ENCODE measurements around the gene SYVN1.

The SYVN1 gene

DNA sequence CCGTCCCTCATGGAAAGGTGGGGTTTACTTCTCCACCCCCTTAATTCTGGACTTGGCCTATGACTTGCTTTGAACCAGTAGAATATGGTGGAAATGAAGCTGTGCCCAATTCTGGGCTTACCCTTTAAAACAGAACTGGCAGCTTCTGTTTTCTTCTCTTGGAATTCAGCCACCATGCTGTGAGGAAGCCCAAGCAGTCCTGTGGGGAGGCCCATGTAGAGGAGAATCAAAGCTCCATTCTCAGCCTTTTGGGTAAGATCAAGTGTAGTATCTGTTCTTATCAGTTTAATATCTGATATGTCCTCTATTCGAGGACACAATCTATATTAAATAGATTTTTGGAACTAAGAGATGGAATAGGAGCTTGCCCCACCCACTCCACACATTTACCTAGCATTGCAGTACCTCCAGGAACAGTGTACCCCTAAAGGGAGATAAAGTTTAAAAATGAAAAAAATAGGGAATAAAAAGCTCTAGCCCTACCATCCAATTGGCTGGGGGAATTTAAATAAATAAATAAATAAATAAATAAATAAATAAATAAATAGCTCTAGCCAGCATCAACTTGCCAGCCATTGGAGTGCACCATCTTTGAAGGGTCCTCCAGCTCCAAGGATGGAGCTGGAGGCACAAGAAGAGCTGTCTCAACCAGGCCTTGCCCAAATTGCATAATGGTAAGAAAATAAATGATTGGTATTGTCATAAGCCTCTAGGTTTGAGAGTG lies 13.2 kb upstream of the SYVN1 start:
- DNase-seq (ENCODE audit: low read depth in 1 of 2, low spot score in 1 of 2): no peak
- TF ChIP-seq JUND (IDR thresholded peaks at IDR 0.05; ENCODE audit: low read depth): no peak
- in situ Hi-C loops (cut with HindIII; ENCODE audit: low pct_unique_long_range_greater_than_20kb, low sequenced_read_pairs): no loop called here

DNA sequence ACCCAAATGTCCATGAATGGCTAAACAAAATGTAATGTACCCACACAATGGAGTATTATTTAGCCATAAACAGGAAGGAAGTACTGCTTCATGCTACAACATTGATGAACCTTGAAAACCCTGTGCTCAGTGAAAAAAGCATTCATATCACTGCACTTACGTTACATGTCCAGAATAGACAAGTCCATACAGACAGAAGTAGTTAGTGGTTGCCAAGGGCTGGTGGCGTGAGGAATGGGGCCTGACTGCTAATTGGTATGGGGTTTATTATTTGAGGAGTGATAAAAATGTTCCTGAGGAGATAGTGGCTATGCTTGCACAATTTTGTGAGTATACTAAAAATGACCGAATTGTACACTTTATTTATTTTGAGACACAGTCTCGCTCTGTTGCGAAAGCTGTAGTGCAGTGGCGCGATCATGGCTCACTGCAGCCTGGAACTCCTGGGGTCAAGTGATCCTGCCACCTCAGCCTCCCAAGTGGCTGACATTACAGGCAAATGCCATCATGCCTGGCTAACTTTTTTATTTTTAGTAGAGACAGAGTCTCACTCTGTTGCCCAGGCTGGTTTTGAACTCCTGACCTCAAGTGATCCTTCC lies 7.7 kb upstream of the SYVN1 start:
- DNase-seq (ENCODE audit: low read depth in 1 of 2, low spot score in 1 of 2): no peak

DNA sequence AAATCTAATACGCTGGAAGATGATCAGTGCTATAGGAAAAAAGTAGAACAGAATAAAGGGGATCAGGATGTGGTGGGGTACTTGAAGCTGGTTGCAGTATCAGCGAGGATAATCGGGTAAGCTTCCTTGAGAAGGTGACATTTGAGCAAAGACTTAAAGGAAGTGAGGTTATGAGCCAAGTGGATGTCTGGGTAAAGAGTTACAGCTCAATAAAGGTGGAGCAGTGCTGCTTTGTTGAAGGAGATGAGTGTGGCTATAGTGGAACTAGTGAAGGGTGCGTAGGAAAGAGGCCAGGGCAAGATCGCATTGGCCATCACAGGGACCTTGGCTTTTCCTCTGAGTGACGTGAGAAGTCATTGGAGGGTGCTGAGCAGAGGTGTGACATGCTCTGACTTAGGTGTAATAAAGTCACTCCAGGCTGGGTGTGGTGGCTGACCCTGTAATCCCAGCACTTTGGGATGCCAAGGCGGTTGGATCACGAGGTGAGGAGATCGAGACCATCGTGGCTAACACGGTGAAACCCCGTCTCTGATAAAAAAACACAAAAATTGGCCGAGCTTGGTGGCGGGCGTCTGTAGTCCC lies 2.3 kb upstream of the SYVN1 start:
- in situ Hi-C loops (cut with HindIII; ENCODE audit: low pct_unique_long_range_greater_than_20kb, low sequenced_read_pairs): no loop called here
- no peak for TF ChIP-seq JUND (IDR thresholded peaks at IDR 0.05; ENCODE audit: low read depth)
- no peak for DNase-seq (ENCODE audit: low read depth in 1 of 2, low spot score in 1 of 2)

More for the DNA sequence above, 7.7 kb upstream of the SYVN1 start:
- no peak for TF ChIP-seq JUND (IDR thresholded peaks at IDR 0.05; ENCODE audit: low read depth)
- in situ Hi-C loops (cut with HindIII; ENCODE audit: low pct_unique_long_range_greater_than_20kb, low sequenced_read_pairs): no loop called here

DNA sequence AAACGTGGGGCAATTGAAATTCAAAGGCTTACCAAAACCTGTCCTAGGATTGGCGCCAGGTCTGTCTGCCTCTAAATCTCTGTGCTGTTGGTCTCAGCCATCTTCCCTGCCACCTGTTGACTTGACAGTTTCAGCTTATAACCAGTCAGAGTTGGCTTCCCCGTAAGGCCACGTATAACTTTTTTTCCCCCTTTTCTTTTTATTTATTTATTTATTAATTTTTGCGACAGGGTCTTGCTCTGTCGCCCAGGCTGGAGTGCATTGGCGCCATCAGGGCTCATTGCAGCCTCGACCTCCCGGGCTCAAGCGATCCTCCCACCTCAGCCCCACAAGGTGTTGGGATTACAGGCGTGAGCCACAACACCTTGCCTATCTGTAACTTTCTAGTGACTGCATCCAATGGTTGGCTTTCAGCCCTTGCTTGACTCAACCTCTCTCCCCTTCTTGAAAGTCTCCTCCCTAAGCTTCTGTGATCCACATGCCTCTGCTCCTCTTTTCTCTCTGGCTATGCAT lies 1.4 kb upstream of the SYVN1 start:
- in situ Hi-C loops (cut with HindIII; ENCODE audit: low pct_unique_long_range_greater_than_20kb, low sequenced_read_pairs): no loop called here
- TF ChIP-seq JUND (IDR thresholded peaks at IDR 0.05; ENCODE audit: low read depth): no peak
- no peak for DNase-seq (ENCODE audit: low read depth in 1 of 2, low spot score in 1 of 2)

DNA sequence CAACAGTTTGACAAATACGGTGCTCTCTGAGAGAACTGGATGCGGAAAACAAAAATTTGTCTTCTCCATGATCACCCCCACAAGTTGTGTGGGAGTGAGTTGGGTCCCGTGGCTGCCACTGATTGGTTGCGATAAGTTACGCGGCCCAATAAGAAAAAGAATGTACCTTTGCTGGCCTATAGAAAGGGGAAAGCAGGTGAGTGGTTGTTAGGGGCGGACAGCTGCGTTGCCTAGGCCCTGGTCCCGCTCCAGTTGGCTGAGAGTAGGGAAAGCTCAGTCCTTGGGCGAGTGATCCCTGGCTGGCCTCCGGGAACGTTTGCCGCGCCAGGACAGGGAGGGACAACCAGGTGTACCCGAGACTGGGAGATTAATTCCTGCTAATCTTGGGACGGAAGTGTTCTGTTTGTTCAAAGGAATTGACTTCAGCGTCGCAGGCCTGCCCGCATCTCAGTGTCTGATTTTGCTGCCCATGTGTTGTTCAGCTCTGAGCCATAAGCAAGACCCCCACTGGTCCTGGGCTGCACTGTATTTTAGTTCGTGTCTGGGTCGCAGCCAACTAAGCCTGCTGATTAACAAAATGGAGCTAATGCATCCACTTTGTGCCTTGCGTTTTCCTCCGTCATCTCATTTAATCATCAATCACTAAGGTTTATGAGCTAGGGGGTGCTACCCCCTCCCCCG lies 773 bp upstream of the SYVN1 start:
- in situ Hi-C loops (cut with HindIII; ENCODE audit: low pct_unique_long_range_greater_than_20kb, low sequenced_read_pairs): no loop called here
- TF ChIP-seq JUND (IDR thresholded peaks at IDR 0.05; ENCODE audit: low read depth): no peak
- DNase-seq (ENCODE audit: low read depth in 1 of 2, low spot score in 1 of 2): peak; percentile 99

DNA sequence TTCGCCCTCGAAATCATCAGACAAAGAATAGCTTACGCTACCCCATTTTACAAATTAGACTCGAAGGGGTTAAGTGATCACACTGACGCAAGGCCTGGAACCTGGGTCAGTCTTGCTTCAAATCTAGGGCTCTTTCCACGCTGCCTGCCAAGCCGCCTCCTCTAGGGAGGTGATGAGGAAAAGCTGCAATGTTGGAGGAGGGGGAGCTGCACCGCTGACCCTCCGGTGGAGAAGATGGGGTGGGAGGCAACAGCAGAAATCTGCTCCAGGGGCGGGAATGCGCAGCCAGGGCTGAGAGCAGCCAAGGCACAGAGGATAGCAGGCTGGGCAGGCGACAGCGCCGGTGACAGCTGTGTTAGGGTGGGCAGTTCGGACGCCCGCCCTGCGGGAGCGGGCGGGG lies 595 bp downstream of the SYVN1 start:
- DNase-seq (ENCODE audit: low read depth in 1 of 2, low spot score in 1 of 2): no peak
- TF ChIP-seq JUND (IDR thresholded peaks at IDR 0.05; ENCODE audit: low read depth): no peak
- in situ Hi-C loops (cut with HindIII; ENCODE audit: low pct_unique_long_range_greater_than_20kb, low sequenced_read_pairs): no loop called here

DNA sequence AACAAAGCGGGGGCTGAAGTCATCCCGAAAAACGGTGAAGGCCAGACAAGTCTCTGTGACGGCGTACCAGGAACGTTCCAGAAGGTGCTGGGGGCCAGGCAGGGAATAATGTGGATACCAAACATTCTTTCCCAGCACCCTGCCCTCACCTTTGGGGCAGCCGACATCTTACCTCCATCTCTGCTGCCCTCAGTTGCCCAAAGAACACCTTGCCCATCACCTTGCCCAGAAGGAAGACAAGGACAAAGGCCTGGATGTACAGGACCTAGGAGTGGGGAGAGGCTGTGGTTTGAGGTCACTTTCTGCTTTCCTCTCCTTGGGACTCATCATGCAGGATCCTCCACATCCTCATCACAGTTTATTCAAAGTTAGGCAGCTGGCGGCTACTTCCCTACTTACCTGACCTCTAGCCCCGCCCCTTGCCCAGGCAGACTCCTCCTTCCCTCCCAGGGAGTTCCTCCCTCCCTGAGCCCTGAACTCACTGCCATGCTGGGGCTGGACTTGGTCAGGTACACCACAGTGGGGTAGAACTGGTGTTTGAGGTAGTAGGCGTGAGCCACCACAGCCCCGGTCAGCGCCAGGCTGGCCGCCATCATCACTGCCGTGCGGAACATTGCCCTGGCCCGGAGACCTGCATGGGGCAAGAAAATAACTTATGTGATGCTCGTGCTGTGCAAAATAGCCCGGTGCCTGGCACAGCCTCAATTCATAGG lies 1.2 kb downstream of the SYVN1 start:
- in situ Hi-C loops (cut with HindIII; ENCODE audit: low pct_unique_long_range_greater_than_20kb, low sequenced_read_pairs): no loop called here
- no peak for TF ChIP-seq JUND (IDR thresholded peaks at IDR 0.05; ENCODE audit: low read depth)
- peak; percentile 78 to 92 for DNase-seq (ENCODE audit: low read depth in 1 of 2, low spot score in 1 of 2)

DNA sequence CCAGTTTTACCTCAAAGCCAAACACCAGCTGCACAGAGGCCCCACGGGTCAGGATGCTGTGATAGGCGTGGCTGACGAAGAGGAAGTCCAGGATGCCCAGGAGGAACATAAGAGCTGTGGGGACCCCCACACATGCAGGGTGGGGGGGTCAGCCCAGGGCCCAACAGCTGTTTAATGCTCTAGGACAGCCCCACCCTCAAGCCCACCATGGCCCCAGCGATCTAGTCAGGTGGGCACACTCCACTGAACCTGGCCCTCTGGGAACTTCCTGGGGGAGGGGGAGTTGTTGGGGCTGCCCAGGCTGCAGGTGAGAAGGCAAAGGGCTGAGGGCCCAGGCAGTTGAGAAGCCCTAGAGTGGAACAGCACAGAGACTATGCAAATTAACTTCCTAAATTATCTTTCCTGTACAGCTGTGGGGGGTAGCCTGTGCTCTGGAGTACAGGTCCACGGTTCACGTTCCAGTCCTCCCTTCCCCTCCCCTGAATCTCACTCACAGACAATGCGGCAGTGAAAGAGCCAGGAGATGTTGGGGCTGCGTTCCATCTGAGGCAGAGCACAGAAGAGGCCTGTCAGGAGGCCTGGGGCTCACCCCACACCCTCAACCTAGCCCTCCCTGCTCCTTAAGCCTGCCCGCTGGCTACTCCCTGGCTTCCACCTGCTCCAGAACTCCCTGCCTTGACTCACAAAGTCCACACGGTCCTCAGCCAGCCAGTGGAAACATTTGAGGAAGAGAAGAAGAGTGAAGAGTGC lies 1.9 kb downstream of the SYVN1 start:
- in situ Hi-C loops (cut with HindIII; ENCODE audit: low pct_unique_long_range_greater_than_20kb, low sequenced_read_pairs): no loop called here
- no peak for TF ChIP-seq JUND (IDR thresholded peaks at IDR 0.05; ENCODE audit: low read depth)
- no peak for DNase-seq (ENCODE audit: low read depth in 1 of 2, low spot score in 1 of 2)

DNA sequence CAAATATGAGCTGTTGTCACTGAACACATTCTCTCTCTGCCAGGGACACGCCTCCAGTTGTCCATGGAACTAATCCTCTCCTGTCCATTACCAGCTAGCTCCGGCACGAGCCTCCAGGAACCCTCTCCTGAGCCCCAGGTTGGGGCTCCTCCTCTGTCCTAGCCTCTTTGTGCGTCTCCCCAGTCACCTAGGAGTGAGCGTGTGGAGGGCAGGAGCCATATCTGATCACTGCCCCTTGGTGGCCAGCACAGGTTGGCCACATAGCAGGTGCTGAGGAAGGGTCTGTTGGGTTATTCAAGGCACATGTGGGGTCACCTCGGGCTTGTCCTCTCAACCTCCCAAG lies 2.5 kb downstream of the SYVN1 start:
- no peak for TF ChIP-seq JUND (IDR thresholded peaks at IDR 0.05; ENCODE audit: low read depth)
- DNase-seq (ENCODE audit: low read depth in 1 of 2, low spot score in 1 of 2): no peak
- in situ Hi-C loops (cut with HindIII; ENCODE audit: low pct_unique_long_range_greater_than_20kb, low sequenced_read_pairs): no loop called here

DNA sequence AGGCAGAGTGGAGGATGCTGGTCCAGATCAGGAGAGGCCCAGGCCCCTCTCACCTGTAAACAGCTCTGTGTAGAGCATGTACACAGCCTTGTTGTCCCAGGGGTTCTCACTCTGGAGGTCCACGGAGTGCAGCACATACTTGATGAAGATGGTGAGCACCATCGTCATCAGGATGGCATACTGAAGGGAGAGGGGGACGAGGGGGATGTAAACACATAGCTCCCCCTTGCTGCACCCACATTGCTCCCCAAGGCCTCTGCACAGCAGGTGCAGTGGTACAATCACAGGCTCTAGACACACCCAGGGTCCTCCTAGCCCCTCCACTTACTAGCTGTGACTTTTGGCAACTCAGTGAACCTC lies 2.9 kb downstream of the SYVN1 start:
- no peak for DNase-seq (ENCODE audit: low read depth in 1 of 2, low spot score in 1 of 2)
- no peak for TF ChIP-seq JUND (IDR thresholded peaks at IDR 0.05; ENCODE audit: low read depth)
- in situ Hi-C loops (cut with HindIII; ENCODE audit: low pct_unique_long_range_greater_than_20kb, low sequenced_read_pairs): no loop called here

DNA sequence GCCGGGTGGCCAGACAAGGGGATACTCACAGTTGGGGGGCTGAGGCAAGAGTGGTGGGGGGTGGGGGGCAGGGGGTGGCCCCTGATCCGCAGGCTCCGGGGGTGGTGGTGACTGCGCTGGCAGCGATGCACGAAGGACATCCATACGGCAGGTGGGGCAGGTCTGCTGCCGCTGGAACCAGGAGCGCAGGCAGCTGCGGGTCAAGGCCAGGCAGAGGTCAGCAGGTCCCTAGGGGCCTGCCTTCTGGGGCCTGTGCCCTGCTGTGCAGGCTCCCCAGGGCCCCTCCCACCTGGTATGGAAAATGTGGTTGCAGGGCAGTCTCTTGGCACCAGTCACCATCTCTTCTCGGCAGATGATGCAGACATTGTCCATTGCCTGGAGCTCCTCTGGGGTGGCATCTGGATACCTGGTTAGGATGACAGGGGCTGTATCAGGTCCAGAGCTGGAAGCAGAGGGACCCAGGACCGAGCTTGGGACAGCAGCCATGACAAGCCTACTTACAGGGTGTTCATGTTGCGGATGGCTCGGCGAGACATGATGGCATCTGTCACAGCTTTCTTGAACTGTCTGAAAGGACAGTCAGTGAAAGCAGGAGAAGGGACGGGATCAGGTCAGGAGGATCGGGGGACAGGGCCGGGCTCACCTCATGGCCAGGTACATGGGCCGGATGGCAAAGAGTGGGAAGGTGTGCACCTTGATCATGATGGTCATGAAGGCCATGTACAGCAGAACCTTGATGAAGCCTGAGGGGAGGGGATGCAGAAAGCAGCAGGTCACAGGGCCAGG lies 3.5 kb downstream of the SYVN1 start:
- TF ChIP-seq JUND (IDR thresholded peaks at IDR 0.05; ENCODE audit: low read depth): no peak
- in situ Hi-C loops (cut with HindIII; ENCODE audit: low pct_unique_long_range_greater_than_20kb, low sequenced_read_pairs): no loop called here
- no peak for DNase-seq (ENCODE audit: low read depth in 1 of 2, low spot score in 1 of 2)
